ENCODE results near the gene SPON2.

DNA sequence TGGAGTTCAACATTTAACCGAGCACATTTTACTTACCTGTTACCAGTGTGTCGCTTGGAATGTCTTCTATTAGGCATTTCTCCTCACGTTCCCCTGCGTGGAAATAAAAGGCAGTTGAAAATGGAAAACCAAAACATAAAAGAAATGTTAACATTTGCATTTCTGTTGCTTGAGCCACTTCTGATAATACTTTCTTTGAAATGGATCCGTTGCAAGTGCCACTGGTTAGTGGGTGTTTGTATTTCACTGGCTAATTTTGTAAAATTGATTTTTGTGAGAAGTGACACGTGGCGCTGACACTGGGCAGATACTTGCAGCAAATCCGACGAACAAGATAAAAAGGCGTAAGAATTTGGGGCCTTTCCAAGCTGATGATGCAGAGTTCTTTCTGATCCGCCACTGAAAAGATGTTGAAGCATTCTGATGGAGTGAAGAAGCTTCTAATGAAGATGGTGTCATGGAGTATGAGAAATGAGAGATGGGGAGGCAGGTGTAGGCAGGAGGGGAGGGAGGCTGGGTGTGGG, 18.8 kb downstream of the SPON2 start:
- TF ChIP-seq, protein P1, sequence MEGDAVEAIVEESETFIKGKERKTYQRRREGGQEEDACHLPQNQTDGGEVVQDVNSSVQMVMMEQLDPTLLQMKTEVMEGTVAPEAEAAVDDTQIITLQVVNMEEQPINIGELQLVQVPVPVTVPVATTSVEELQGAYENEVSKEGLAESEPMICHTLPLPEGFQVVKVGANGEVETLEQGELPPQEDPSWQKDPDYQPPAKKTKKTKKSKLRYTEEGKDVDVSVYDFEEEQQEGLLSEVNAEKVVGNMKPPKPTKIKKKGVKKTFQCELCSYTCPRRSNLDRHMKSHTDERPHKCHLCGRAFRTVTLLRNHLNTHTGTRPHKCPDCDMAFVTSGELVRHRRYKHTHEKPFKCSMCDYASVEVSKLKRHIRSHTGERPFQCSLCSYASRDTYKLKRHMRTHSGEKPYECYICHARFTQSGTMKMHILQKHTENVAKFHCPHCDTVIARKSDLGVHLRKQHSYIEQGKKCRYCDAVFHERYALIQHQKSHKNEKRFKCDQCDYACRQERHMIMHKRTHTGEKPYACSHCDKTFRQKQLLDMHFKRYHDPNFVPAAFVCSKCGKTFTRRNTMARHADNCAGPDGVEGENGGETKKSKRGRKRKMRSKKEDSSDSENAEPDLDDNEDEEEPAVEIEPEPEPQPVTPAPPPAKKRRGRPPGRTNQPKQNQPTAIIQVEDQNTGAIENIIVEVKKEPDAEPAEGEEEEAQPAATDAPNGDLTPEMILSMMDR (conservative IDR thresholded peaks at IDR 0.05; ENCODE audit: low read length), result no peak
- TF ChIP-seq EZH2phosphoT487 (IDR thresholded peaks at IDR 0.05; ENCODE audit: borderline replicate concordance), result no peak
